ENCODE data around the gene IGFLR1. TPM values are rescaled to one million over a fixed set of nuclear protein-coding genes. Genes with fewer than 3 reads are reported as not detected.

IGFLR1 gene
- total and polyA plus RNA-seq, 10 donors, result 16.5 to 64.7 (median 46.4) TPM

DNA sequence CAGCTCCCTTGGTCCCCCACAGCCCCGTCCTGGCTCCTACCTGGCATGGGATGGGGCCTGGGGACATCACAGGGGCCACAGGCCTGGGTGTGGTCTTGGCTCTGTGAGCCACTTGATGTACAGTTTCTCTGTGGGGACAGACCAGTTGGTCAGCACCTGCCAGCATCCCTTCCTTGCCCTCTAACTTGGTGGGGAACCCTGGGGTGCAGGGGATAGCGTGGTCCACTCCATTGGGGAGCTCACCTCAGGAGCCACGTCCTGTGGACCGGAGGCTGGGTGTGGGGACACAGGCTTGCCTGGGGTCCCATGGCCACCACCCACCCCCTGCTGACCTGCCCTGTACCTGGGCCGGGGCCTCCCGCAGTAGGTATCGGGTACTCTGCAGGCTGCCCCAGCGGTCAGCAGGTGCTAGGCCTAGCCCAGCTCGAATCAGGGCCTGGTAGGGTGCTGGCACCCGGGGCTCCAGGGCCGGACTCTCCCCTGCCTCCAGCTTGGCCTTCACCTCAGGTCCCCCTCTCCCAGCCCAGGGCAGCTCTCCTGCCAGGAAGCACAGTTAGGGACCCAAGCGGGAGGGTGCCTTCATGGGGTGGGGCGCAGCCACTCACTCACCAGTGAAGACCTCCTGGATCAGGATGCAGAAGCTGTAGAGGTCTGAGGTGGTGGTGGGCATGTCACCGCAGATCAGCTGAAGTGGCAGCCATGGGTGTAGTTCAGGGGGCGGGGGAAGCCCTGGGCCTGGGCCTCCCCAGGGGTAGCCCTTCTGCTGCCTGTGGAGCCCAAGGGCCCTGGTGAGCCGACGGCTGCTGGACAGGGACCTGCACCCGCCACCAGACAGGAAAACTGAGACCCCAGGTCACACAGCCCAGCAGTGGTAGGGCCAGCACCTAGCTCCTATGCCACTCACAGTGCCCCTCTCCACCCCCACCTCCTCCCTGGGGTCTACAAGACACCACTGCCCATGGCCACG, 48.0 kb upstream of the IGFLR1 start:
- no peak for DNase-seq
- H3K4me3 ChIP-seq, result no peak overlapping the region
- peaks cover 0 to 30% (median 0%) of the 10 kb centered on the region in 7 donors for H3K27me3 ChIP-seq (replicated peaks in 1 of 7)
- H3K4me1 ChIP-seq, result no peaks in the 10 kb centered on the region
- 84 to 93% (median 88%) methylated on average over 5 to 19 of the region's 19 CpGs for WGBS, 5 donors
- intact Hi-C loops (cut with DNase I; ENCODE audit: low total_unique reads), result no loop called here
- peaks cover 0 to 25% (median 1%) of the 10 kb centered on the region in 6 donors for H3K36me3 ChIP-seq
- H3K27ac ChIP-seq, result no peak overlapping the region
- no peaks in the 10 kb centered on the region for H3K9me3 ChIP-seq
- no peak for TF ChIP-seq POLR2A (IDR thresholded peaks at IDR 0.05)

DNA sequence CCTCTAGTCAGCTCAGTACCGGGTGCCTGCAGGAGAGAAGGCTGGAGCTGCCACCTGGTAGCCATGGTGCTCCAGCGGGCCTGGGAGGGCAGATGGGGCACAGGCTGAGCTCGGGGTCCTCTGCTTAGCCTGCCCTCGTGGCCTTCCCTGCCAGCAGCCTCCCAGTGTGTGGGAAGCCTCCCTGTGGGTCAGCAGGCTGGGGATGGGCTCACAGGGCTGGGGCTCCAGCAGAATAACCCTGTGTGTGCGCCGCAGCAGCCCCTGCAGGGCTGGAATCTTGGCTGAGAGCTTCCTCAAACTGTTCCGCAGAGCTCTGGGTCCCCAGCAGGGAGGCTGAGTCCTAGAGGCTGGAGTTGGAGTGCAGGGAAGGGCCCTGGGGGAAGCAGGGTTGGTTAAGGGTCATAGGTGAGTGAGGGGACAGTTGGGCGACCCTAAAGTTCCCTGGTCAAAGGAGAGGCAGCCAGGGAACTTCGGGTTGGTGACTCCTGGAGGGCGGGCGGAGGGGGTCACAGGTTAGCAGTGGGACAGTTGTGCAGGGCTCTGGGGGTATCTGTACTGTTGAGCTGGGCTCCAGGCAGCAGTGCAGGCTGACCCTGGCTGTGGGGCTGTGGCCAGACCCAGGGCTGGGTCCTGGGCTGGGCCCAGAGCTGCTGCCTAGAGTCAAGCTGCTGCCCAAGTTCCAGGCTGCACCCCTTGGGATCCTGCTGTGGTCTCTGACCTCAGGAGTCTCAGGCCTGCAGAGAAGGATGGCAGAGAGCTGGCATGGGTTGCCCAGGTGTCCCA, 47.1 kb upstream of the IGFLR1 start:
- no peak overlapping the region for H3K4me3 ChIP-seq
- no peak overlapping the region for H3K27ac ChIP-seq
- 85 to 92% (median 90%) methylated on average over 6 to 11 of the region's 11 CpGs for WGBS, 5 donors
- DNase-seq, result no peak
- no peak for TF ChIP-seq POLR2A (IDR thresholded peaks at IDR 0.05)
- TF ChIP-seq POLR2AphosphoS5 (IDR thresholded peaks at IDR 0.05), result no peak
- TF ChIP-seq, protein P1, sequence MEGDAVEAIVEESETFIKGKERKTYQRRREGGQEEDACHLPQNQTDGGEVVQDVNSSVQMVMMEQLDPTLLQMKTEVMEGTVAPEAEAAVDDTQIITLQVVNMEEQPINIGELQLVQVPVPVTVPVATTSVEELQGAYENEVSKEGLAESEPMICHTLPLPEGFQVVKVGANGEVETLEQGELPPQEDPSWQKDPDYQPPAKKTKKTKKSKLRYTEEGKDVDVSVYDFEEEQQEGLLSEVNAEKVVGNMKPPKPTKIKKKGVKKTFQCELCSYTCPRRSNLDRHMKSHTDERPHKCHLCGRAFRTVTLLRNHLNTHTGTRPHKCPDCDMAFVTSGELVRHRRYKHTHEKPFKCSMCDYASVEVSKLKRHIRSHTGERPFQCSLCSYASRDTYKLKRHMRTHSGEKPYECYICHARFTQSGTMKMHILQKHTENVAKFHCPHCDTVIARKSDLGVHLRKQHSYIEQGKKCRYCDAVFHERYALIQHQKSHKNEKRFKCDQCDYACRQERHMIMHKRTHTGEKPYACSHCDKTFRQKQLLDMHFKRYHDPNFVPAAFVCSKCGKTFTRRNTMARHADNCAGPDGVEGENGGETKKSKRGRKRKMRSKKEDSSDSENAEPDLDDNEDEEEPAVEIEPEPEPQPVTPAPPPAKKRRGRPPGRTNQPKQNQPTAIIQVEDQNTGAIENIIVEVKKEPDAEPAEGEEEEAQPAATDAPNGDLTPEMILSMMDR (IDR thresholded peaks at IDR 0.05 in 8 of 11, conservative IDR thresholded peaks at IDR 0.05 in 3 of 11), result no peak
- H3K36me3 ChIP-seq, result peaks cover 0 to 34% (median 5%) of the 10 kb centered on the region in 6 donors
- intact Hi-C loops (cut with DNase I; ENCODE audit: low total_unique reads), result no loop called here
- peaks cover 0 to 24% (median 0%) of the 10 kb centered on the region in 7 donors for H3K27me3 ChIP-seq (replicated peaks in 1 of 7)
- H3K4me1 ChIP-seq, result no peaks in the 10 kb centered on the region
- no peaks in the 10 kb centered on the region for H3K9me3 ChIP-seq

DNA sequence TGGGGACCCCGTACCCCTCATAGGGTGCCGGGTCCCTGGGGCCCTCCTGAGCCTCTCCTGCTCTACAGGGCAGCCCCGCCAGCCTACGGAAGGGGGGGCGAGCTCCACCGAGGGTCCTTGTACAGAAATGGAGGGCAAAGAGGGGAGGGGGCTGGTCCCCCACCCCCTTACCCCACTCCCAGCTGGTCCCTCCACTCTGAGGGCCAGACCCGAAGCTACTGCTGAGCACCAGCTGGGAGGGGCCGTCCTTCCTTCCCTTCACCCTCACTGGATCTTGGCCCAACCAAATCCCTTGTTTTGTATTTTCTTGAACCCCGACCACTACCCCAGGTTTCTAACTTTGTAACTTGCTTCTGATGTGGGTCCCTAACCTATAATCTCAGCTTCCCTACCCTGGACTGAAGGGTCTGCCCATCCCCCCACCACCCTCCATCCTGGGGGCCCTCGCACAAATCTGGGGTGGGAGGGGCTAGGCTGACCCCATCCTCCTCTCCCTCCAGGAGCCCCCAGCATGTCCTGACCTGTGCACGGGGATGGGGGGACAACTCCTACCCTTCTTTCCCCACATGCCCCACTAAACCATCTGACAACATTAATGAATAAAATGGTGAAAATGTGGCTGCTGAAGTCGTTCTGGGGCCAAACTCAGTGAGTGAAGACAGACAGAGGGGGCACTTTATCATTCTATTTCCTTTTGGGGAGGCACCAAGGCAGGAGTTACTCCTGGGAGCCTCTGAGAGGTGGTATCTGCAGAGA, 46.1 kb upstream of the IGFLR1 start:
- TF ChIP-seq, protein P1 (IDR thresholded peaks at IDR 0.05 in 8 of 11, conservative IDR thresholded peaks at IDR 0.05 in 3 of 11), result no peak
- no peak for TF ChIP-seq POLR2A (IDR thresholded peaks at IDR 0.05)
- peaks cover 0 to 43% (median 5%) of the 10 kb centered on the region in 6 donors for H3K36me3 ChIP-seq
- H3K27me3 ChIP-seq (replicated peaks in 1 of 7), result peaks cover 0 to 24% (median 0%) of the 10 kb centered on the region in 7 donors
- 80 to 88% (median 84%) methylated on average over 7 to 12 of the region's 12 CpGs for WGBS, 5 donors
- no peak overlapping the region for H3K4me3 ChIP-seq
- no peak overlapping the region for H3K27ac ChIP-seq
- intact Hi-C loops (cut with DNase I; ENCODE audit: low total_unique reads), result no loop called here
- no peak for DNase-seq
- H3K9me3 ChIP-seq, result no peaks in the 10 kb centered on the region
- no peaks in the 10 kb centered on the region for H3K4me1 ChIP-seq

DNA sequence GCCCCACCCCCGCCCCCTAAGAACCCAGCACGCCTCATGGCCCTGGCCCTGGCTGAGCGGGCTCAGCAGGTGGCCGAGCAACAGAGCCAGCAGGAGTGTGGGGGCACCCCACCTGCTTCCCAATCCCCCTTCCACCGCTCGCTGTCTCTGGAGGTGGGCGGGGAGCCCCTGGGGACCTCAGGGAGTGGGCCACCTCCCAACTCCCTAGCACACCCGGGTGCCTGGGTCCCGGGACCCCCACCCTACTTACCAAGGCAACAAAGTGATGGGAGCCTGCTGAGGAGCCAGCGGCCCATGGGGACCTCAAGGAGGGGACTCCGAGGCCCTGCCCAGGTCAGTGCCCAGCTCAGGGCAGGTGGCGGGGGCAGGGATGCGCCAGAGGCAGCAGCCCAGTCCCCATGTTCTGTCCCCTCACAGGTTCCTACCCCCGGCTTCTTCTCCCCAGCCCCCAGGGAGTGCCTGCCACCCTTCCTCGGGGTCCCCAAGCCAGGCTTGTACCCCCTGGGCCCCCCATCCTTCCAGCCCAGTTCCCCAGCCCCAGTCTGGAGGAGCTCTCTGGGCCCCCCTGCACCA, 45.1 kb upstream of the IGFLR1 start:
- peaks cover 0 to 54% (median 9%) of the 10 kb centered on the region in 6 donors for H3K36me3 ChIP-seq
- no peaks in the 10 kb centered on the region for H3K9me3 ChIP-seq
- no peak overlapping the region for H3K27ac ChIP-seq
- intact Hi-C loops (cut with DNase I; ENCODE audit: low total_unique reads), result no loop called here
- DNase-seq, result no peak
- no peak for TF ChIP-seq POLR2A (IDR thresholded peaks at IDR 0.05)
- no peak for TF ChIP-seq POLR2AphosphoS5 (IDR thresholded peaks at IDR 0.05)
- TF ChIP-seq, protein P1 (IDR thresholded peaks at IDR 0.05 in 8 of 11, conservative IDR thresholded peaks at IDR 0.05 in 3 of 11), result no peak
- H3K27me3 ChIP-seq (replicated peaks in 1 of 7), result peaks cover 0 to 23% (median 0%) of the 10 kb centered on the region in 7 donors
- 91 to 95% (median 94%) methylated on average over 7 to 15 of the region's 15 CpGs for WGBS, 5 donors
- no peaks in the 10 kb centered on the region for H3K4me1 ChIP-seq
- H3K4me3 ChIP-seq, result no peak overlapping the region
